Jurkat, Clone E6-1 (cell line): ENCODE measurements around the gene DDX54.

Experiments
- DNase-seq: peaks from one replicate; pipeline ENCODE4 v3.0.0-alpha.2; 2011; ENCODE audit warnings: low read depth, low spot score
- H3K4me3 ChIP-seq: 2 replicates; pipeline ENCODE4 v1.5.1; 2011; ENCODE audit warnings: mild to moderate bottlenecking, low read length, control low read depth, moderate library complexity

The DDX54 gene

GRCh38 chr12:113170457-113170856 lies 14.8 kb downstream of the DDX54 start:
- no peak overlapping the region for H3K4me3 ChIP-seq
- DNase-seq: no peak

- H3K4me3 ChIP-seq: no peak overlapping the region
- no peak for DNase-seq
Measured at GRCh38 chr12:113169697-113170096, 15.6 kb downstream of the DDX54 start.

- DNase-seq: no peak
- no peak overlapping the region for H3K4me3 ChIP-seq
Measured at GRCh38 chr12:113167868-113168267, 17.4 kb downstream of the DDX54 start.

GRCh38 chr12:113165521-113166450 lies 19.5 kb downstream of the DDX54 start:
- DNase-seq: no peak
- H3K4me3 ChIP-seq: no peak overlapping the region

GRCh38 chr12:113164014-113164413 lies 21.3 kb downstream of the DDX54 start:
- DNase-seq: no peak
- H3K4me3 ChIP-seq: no peak overlapping the region

GRCh38 chr12:113163030-113163360 lies 22.3 kb downstream of the DDX54 start:
- H3K4me3 ChIP-seq: no peak overlapping the region
- DNase-seq: no peak

- H3K4me3 ChIP-seq: no peak overlapping the region
- DNase-seq: no peak
Measured at GRCh38 chr12:113162102-113163029, 22.9 kb downstream of the DDX54 start.

GRCh38 chr12:113161415-113162016 lies 23.8 kb downstream of the DDX54 start:
- DNase-seq: peak; percentile 73
- no peak overlapping the region for H3K4me3 ChIP-seq

GRCh38 chr12:113159937-113160336 lies 25.3 kb downstream of the DDX54 start:
- no peak overlapping the region for H3K4me3 ChIP-seq
- DNase-seq: no peak

- H3K4me3 ChIP-seq: no peak overlapping the region
- no peak for DNase-seq
Measured at GRCh38 chr12:113158439-113159203, 26.7 kb downstream of the DDX54 start.

- no peak for DNase-seq
- no peak overlapping the region for H3K4me3 ChIP-seq
Measured at GRCh38 chr12:113157218-113157859, 27.9 kb downstream of the DDX54 start.

GRCh38 chr12:113155646-113156045 lies 29.6 kb downstream of the DDX54 start:
- no peak for DNase-seq
- no peak overlapping the region for H3K4me3 ChIP-seq

GRCh38 chr12:113155060-113155459 lies 30.2 kb downstream of the DDX54 start:
- H3K4me3 ChIP-seq: no peak overlapping the region

GRCh38 chr12:113154351-113154973 lies 30.8 kb downstream of the DDX54 start:
- DNase-seq: no peak
- no peak overlapping the region for H3K4me3 ChIP-seq

More at GRCh38 chr12:113155060-113155459, 30.2 kb downstream of the DDX54 start:
- DNase-seq: no peak

- DNase-seq: peak; percentile 59
Measured at GRCh38 chr12:113152835-113153814, 32.2 kb downstream of the DDX54 start.

GRCh38 chr12:113152196-113152834 lies 33.0 kb downstream of the DDX54 start:
- H3K4me3 ChIP-seq: peak overlapping the region; percentile 51

More at GRCh38 chr12:113152835-113153814, 32.2 kb downstream of the DDX54 start:
- H3K4me3 ChIP-seq: peak overlapping the region; percentile 51

More at GRCh38 chr12:113152196-113152834, 33.0 kb downstream of the DDX54 start:
- DNase-seq: no peak
